Mesodermal cell (in vitro differentiated cells): ENCODE data around the gene ZMYND15.

ENCODE experiments used
- H3K27ac ChIP-seq: 2 replicates; pipeline ENCODE4 v1.7.0; 2013; ENCODE audit warnings: mild to moderate bottlenecking, low read depth, low read length, moderate library complexity; ENCODE audit not compliant: severe bottlenecking
- H3K36me3 ChIP-seq: 2 replicates; pipeline ENCODE4 v1.7.1; 2013; ENCODE audit warnings: mild to moderate bottlenecking, low read length, moderate library complexity; ENCODE audit not compliant: control insufficient read depth, insufficient read depth
- H3K4me1 ChIP-seq: one replicate; pipeline ENCODE4 v1.7.1; 2013; ENCODE audit warnings: mild to moderate bottlenecking, low read length; ENCODE audit not compliant: insufficient read depth, control insufficient read depth, poor library complexity, severe bottlenecking
- H3K4me3 ChIP-seq: 2 replicates; pipeline ENCODE4 v1.7.0; 2013; ENCODE audit warnings: low read length, control low read depth, mild to moderate bottlenecking; ENCODE audit not compliant: insufficient read depth, poor library complexity, severe bottlenecking; ENCODE audit errors: extremely low read depth
- H3K9me3 ChIP-seq: 2 replicates; pipeline ENCODE4 v1.7.1; 2013; ENCODE audit warnings: mild to moderate bottlenecking, low read length, moderate library complexity; ENCODE audit not compliant: control insufficient read depth
- WGBS, 2 experiments: methylation state at CpG; one replicate each; pipeline ENCODE4 v1.1.5; 2013; ENCODE audit warnings: missing lambda C conversion rate in 2 of 2; ENCODE audit not compliant: insufficient coverage in 2 of 2; 5-methylcytosine and 5-hydroxymethylcytosine counted together

ZMYND15 gene

GRCh38 chr17:4786516-4786915, 46.9 kb downstream of the ZMYND15 start:
- 29 to 67% methylated on average over 2 to 3 of the region's 6 CpGs for WGBS, 2 experiments
- H3K36me3 ChIP-seq, result no peaks in the 10 kb centered on the region
- H3K9me3 ChIP-seq, result no peaks in the 10 kb centered on the region
- no peak overlapping the region for H3K4me3 ChIP-seq
- no peak overlapping the region for H3K27ac ChIP-seq
- peaks cover 10% of the 10 kb centered on the region for H3K4me1 ChIP-seq

- no peaks in the 10 kb centered on the region for H3K36me3 ChIP-seq
- 94% methylated on average over 8 to 11 of the region's 14 CpGs for WGBS, 2 experiments
- H3K9me3 ChIP-seq, result no peaks in the 10 kb centered on the region
- H3K27ac ChIP-seq, result no peak overlapping the region
- peaks cover 10% of the 10 kb centered on the region for H3K4me1 ChIP-seq
- peak overlapping the region; percentile 62 for H3K4me3 ChIP-seq
Observed at GRCh38 chr17:4788159-4788806, 48.6 kb downstream of the ZMYND15 start.

GRCh38 chr17:4788807-4789700, 49.4 kb downstream of the ZMYND15 start, which contains the start of gene GLTPD2:
Gene GLTPD2 (plus strand): TSS chr17:4788964. CDS start chr17:4789012, 48 bp downstream.
- H3K9me3 ChIP-seq, result no peaks in the 10 kb centered on the region
- H3K4me3 ChIP-seq, result peak within 1 kb of the TSS; percentile 62
- peaks cover 10% of the 10 kb centered on the region for H3K4me1 ChIP-seq
- peak within 1 kb of the TSS; percentile 59 for H3K27ac ChIP-seq
- WGBS, 2 experiments, result 5 to 8% methylated on average over 48 to 49 of the region's 62 CpGs
- no peaks in the 10 kb centered on the region for H3K36me3 ChIP-seq

- no peaks in the 10 kb centered on the region for H3K36me3 ChIP-seq
- peak overlapping the region; percentile 62 for H3K4me3 ChIP-seq
- WGBS, 2 experiments, result 0 to 1% methylated on average over 18 to 21 of the region's 25 CpGs
- peak overlapping the region; percentile 59 for H3K27ac ChIP-seq
- no peaks in the 10 kb centered on the region for H3K9me3 ChIP-seq
- peaks cover 10% of the 10 kb centered on the region for H3K4me1 ChIP-seq
Observed at GRCh38 chr17:4789701-4789950, 50.0 kb downstream of the ZMYND15 start.

GRCh38 chr17:4789951-4790704, 50.5 kb downstream of the ZMYND15 start:
- peak overlapping the region; percentile 59 for H3K27ac ChIP-seq
- H3K4me3 ChIP-seq, result peak overlapping the region; percentile 62
- H3K9me3 ChIP-seq, result no peaks in the 10 kb centered on the region
- H3K4me1 ChIP-seq, result peaks cover 10% of the 10 kb centered on the region
- 1% methylated on average over 79 to 89 of the region's 91 CpGs for WGBS, 2 experiments
- no peaks in the 10 kb centered on the region for H3K36me3 ChIP-seq

- 78 to 95% methylated on average over 4 to 5 of the region's 7 CpGs for WGBS, 2 experiments
- H3K27ac ChIP-seq, result peak overlapping the region; percentile 59
Observed at GRCh38 chr17:4790705-4791088, 51.1 kb downstream of the ZMYND15 start.

GRCh38 chr17:4795168-4795567, 55.5 kb downstream of the ZMYND15 start:
- Histone ChIP-seq H3K4me1 (peaks cover 6% of the 10 kb centered on the region), H3K27ac (no peak overlapping the region), H3K36me3 (peaks cover 25% of the 10 kb centered on the region), H3K9me3 (no peaks in the 10 kb centered on the region), H3K4me3 (no peak overlapping the region)
- no CpG with 5 or more reads among the region's 1 CpG for WGBS, 2 experiments

More at GRCh38 chr17:4790705-4791088, 51.1 kb downstream of the ZMYND15 start:
- peaks cover 10% of the 10 kb centered on the region for H3K4me1 ChIP-seq
- no peaks in the 10 kb centered on the region for H3K36me3 ChIP-seq
- peak overlapping the region; percentile 62 for H3K4me3 ChIP-seq
- H3K9me3 ChIP-seq, result no peaks in the 10 kb centered on the region
